GM18511 (cell line): ENCODE results near the gene PPM1F.
"Not testable (repeated sequence)": the region's sequence is repeated elsewhere in the genome, so short reads cannot be mapped to it uniquely, and the experiment has no call there.

Experiments
- ATAC-seq: cut with Tn5 transposase; IDR thresholded peaks from one replicate; pipeline ENCODE4 v1.9.1; 2021; ENCODE audit warnings: mild to moderate bottlenecking, moderate library complexity; ENCODE audit not compliant: unreplicated experiment

PPM1F gene

GRCh38 chr22:21921729-21922128, 30.9 kb downstream of the PPM1F start:
- ATAC-seq: no peak

DNA sequence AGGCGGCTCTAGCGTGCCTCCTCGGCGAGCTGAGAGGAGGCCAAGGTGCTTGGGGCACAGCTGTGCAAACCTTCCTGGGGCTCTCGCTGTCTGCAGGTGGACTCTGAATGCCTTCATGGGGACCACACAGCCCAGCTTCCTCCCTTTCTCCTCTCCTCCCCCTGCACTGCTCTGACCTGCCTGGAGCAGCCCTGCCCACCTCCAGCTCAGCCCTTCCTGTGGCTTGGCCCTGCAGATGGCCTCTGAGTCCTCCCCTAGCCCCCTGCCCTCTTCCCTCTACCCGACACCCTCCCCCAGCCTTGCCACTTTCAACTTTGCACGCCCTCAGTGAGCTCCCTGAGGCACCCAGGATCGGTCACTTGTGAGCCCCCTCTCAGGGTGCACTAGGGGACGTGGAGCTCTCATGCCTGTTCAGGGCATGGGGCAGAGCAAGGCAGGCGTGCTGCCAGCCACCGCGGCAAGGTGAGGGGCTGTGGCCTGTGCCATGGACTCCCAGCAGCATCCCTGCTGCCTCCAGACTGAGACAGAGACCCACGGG, 31.4 kb downstream of the PPM1F start:
- ATAC-seq: no peak

DNA sequence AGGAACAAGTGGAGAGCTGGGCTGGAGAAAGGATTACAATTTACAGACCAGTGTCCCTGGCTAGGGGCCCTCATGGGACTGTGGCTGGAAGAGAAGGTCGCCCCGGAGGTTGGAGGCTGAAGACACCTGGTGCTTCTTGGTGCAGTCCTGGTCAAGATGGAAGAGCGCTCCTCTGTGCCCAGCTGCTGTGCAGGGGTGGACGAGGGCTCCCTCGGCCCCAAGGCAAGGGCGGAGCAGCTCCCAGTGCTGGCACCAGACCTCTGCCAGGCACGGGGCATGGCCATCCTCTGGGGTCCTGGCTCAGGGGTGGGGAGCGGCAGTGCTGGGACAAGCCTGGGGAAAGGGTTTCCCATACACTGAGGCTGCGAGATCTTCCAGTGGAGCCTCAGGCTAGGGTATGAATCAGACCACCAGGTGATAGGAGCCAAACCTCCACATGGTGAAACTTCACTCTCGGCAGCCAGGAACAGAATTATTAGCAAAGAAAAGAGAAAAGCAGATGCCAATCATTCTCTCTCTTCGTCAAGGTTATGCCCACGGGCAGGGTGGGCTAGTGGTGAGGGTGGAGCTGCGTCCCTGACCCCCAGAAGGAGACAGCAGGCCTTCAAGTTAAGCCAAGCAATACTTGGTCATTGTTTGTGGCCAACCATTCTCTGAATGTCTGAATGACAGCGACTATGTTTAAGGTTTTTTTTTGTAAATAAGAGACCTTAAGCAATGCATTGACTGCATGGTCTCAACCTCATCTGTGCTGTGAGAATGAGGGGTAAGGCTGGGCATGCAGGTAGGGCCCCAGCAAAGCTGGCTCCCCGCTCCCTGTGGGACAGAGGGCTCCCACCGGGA, 32.1 kb downstream of the PPM1F start:
- no peak for ATAC-seq

- no peak for ATAC-seq
Observed at GRCh38 chr22:21919526-21920307, 32.9 kb downstream of the PPM1F start.

DNA sequence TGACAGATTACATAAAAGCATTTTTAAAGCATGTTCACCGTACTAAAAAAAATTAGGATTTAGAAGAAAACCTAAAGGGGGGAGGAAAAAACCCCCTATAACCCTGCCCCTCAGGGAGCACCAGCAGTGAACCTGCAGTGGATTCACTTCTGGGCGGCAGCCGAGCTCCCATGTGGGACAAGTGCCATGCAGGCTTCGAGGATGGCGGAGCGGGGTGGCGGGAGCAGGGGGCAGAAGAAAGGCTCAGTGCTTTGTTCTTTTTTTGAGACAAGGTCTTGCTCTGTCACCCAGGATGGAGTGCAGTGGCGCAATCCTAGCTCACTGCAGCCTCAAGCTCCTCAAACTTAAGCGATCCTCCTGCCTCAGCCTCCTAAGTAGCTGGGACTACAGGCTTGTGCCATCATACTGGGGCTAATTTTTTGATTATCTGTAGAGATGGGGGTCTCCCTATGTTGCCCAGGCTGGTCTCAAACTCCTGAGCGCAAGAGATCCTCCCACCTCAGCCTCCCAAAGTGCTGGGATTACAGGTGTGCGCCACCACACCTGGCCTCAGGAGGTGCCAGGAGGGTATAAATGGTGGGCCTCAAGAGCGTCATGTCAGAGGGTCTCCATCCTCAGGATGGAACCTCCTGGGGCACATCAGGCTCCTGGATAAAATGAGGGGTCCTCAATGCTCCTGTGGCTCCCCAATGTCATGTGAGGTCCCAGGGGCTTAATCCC, 34.0 kb downstream of the PPM1F start:
- no peak for ATAC-seq

DNA sequence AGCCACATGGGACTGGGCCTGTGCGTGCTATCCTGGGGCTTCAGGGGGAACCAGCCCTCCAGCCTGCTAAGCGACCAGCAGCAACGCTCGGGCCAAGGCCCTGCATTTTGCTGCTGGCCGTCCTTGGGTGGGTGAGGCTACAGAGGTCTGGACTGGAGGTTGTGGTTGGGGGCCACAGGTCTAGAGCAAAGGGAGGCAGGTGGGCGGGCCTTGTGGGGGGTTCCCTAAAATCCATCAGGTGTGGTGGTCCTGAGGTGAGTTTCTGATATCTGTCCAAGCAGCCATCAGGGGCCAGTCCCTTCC, 34.7 kb downstream of the PPM1F start:
- ATAC-seq: no peak

DNA sequence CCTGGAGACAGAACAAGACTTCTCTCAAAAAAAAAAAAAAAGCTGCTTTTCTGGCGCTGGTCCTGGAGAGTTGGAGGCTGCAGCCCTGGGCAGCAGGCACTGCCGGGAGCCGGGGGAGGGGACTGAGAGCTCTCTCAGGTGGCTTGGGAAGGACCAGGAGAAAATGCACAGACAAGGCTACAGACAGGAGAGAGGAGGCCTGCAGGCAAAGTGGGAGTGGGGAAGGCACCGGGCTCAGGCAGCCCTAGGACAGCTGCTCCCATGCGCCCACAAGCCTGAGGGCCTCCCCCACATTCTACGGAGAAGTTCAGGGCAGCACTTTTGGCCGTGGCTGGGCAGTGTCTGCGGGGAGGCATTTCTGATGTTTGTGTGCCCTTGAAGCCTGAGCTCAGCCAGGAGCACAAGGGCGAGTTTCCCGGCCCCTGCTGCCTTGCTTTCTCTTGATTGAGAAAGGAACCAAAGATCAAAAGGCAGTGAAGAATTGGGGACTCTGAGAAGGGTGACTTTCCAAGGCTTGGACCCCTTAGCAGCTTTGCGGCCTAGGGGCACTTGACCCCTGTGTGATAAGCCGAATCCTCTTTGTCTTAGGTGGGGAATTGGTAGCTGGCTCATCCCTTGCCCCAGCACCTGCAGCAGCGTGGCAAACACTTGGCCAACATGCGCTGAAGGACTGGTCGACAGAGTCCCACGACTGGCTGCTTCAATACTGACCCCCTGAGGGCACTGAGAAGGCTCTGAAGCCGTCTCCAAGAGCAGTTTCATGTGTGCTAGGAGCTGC, 35.3 kb downstream of the PPM1F start:
- no peak for ATAC-seq

GRCh38 chr22:21916309-21916918, 36.2 kb downstream of the PPM1F start:
- no peak for ATAC-seq

DNA sequence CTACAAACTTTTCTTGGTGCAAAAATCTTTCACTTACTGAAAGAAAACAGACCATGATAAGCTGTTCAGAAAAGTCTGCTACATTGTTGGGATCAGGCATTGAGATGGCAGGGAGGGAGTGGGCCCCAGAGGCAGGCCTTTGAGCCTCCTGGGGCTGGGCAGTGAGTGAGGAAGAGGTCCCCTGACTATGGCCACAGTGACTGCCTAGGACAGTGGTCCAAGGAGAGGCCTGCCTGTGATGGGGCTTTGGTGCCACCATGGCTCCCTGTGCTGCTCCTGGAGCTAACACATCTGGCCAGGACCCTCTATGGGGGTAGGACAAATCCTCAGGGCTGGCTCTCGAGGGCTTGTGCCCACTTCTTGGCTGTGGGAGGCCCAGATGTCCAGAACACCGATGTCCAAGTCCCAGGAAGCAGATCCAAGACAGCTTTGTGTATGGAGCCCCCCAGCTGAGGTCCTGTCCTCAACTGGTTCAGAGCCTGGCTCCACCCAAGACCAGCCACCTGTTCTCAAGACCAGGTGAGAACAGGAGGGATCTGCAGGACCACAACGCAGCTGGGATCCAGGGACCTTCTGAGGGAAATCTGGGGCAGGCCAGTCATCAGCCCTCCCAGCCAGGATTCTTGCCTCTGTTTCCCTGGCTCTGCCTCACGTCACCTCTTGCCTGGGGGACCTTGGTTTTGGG, 36.9 kb downstream of the PPM1F start:
- no peak for ATAC-seq

DNA sequence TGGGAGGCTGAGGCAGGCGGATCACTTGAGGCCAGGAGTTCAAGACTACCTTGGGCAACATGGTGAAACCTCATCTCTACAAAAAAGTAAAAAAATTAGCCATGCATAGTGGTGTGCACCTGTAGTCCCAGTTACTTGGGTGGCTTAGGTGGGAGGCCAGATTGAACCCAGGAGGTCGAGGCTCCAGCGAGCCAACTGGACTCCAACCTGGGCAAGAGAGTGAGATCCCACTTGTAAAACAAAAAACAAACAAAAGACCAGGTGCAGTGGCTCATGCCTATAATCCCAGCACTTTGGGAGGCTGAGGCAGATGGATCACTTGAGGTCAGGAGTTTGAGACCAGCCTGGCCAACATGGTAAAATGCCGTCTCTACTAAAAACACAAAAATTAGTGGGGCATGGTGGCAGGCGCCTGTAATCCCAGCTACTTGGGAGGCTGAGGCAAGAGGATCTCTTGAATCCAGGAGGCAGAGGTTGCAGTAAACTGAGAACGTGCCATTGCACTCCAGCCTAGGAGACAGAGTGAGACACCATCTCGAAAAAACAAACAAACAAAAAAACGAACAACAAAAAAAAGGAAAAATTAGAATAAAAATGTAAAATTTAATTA, 38.5 kb downstream of the PPM1F start:
- not testable (repeated sequence) for ATAC-seq

GRCh38 chr22:21910367-21910766, 42.3 kb downstream of the PPM1F start:
- ATAC-seq: not testable (repeated sequence)

- no peak for ATAC-seq
Observed at GRCh38 chr22:21909871-21910270, 42.8 kb downstream of the PPM1F start.

DNA sequence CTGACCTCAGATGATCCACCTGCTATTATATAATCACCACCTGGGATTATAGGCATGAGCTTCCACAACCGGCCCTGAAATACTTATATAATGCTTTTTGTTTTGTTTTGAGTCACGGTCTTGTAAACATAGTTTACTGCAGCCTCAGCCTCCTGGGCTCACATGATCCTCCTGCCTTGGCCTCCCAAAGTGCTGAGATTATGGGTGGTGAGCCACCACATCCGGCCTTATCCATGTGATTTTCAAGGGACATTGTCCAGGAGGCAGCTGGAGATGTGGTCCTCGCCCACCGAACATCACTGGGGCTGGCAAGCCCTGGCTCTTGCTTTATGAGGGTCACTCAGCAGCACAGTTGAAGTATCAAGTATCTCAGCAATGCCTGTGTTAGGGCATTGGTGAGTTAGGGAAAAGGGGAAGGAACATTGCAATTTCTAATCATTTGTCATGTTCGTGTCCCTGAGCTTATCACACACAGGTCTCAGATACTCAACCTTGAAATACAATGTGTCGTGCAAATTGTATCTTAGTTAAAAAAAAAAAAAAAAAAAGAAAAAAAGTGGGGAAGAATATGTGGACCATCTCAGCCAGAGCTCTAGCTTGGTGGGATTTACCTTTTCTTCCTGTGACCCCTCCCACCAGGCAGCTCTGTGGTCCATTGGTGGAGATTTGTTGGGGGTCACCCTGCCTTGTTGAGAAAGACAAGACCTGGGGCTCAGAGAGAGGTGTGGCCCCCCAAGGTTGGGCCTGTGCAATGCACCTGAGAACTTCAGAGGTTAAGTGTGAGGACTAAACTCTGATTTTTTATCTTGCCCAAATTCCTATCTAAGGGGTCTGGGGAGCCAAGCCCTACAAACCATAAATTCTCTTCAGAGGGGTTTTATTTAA, 44.8 kb downstream of the PPM1F start:
- no peak for ATAC-seq

DNA sequence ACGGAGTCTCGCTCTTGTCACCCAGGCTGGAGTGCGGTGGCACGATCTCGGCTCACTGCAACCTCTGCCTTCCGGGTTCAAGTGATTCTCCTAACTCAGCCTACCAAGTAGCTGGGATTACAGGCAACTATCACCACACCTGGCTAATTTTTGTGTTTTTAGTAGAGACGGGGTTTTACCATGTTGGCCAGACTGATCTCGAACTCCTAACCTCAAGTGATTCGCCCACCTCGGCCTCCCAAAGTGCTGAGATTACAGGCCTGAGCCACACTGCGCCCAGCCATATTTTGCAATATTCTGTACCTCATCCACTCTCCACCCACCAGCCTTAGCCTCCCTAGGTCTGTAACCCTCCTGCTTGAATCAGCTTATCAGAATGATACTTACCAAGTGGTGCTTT, 47.4 kb downstream of the PPM1F start:
- not testable (repeated sequence) for ATAC-seq

GRCh38 chr22:21904250-21904789, 48.3 kb downstream of the PPM1F start:
- ATAC-seq: no peak

GRCh38 chr22:21903283-21903682, 49.4 kb downstream of the PPM1F start:
- no peak for ATAC-seq

GRCh38 chr22:21902296-21903087, 50.2 kb downstream of the PPM1F start:
- peak; percentile 72 for ATAC-seq
